Right lobe of liver (tissue), 4 donors: ENCODE measurements around the gene UXS1.

Experiments
- POLR2A ChIP-seq: fragments of 450-650 bp; IDR thresholded peaks from one replicate; pipeline ENCODE4 v1.6.1; 2017; ENCODE audit warnings: antibody characterized with exemption, mild to moderate bottlenecking
- TF ChIP-seq, protein P1 (sequence below), 4 donors: fragments of 200-600 bp in 3 of 4; fragments of 450-650 bp in 1 of 4; IDR thresholded peaks; one replicate each; pipeline versions ENCODE4 v1.5.1 to v1.8.0; 2016 to 2022; ENCODE audit warnings: antibody characterized with exemption in 4 of 4, mild to moderate bottlenecking in 2 of 4
- donor health status: DM: no; HTN: no; CAD: no.
- donor health status: DM: no; HTN: no; CAD: no.
- donor health status: DM: no; HTN: yes; CAD: no.

DNA sequence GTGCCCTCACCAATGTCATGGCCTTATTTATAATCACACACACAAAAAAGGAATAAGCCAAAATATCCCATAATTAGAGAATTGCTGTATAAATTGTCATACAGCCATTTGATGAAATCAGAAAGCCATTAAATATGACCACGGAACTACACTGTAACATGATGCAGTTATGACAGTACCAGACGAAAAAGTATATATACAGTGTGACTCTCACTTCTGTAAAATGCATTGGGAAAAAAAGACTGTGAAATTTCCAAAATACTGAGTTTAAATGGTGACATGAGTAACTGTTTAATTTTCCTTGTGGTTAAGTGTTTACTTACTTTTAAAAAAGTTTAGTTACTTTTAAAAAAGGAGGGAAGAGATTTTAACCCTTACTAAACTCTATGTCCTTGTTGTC, 25.4 kb downstream of the UXS1 start:
- TF ChIP-seq, protein P1, sequence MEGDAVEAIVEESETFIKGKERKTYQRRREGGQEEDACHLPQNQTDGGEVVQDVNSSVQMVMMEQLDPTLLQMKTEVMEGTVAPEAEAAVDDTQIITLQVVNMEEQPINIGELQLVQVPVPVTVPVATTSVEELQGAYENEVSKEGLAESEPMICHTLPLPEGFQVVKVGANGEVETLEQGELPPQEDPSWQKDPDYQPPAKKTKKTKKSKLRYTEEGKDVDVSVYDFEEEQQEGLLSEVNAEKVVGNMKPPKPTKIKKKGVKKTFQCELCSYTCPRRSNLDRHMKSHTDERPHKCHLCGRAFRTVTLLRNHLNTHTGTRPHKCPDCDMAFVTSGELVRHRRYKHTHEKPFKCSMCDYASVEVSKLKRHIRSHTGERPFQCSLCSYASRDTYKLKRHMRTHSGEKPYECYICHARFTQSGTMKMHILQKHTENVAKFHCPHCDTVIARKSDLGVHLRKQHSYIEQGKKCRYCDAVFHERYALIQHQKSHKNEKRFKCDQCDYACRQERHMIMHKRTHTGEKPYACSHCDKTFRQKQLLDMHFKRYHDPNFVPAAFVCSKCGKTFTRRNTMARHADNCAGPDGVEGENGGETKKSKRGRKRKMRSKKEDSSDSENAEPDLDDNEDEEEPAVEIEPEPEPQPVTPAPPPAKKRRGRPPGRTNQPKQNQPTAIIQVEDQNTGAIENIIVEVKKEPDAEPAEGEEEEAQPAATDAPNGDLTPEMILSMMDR (IDR thresholded peaks at IDR 0.05) = no peak
- no peak for TF ChIP-seq POLR2A
